SH-SY5Y (cell line): ENCODE data around the gene LRRC10.

Source experiments
- GATA2 ChIP-seq: IDR thresholded peaks from 2 replicates; pipeline ENCODE4 v1.6.1; 2011; ENCODE audit warnings: mild to moderate bottlenecking, low read depth, low read length
- GATA3 ChIP-seq: IDR thresholded peaks from 2 replicates; pipeline ENCODE4 v1.6.1; 2011; ENCODE audit warnings: low read depth, mild to moderate bottlenecking, low read length, moderate library complexity

DNA sequence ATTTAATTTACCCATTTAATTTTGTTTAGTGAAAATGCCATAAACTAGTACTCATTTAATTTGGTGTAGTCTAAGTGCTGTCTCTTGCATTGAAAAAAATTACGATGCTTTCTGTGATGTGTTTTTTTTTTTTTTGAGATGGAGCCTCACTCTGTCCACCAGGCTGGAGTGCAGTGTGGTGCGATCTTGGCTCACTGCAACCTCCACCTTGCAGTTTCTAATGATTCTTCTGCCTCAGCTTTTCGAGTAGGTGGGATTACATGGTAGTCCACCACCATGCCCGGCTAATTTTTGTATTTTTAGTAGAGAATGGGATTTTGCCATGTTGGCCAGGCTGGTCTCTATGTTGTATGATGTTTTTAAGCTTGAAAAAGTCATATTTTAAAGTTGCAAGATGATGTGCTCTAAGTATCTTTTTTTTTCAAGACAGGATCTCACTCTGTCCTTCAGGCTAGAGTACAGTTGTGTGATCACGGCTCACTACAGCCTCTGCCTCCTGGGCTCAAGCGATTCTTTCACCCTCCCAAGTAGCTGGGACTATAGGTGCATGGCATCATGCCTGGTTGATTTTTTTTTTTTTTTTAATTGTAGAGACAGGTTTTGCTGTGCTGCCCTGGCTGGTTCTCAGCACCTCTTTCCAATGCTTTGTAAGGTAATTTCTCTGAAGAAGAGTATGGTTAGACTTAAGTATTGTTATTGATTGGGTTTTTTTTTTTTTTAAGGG is 8.6 kb downstream of the LRRC10 start:
- no peak for TF ChIP-seq GATA3
- TF ChIP-seq GATA2 = no peak
